Measurements from ENCODE around the gene WDR77. TPM values are rescaled to one million over a fixed set of nuclear protein-coding genes. Genes with fewer than 3 reads are reported as not detected.
A peak's percentile ranks its signal among the peaks of the same experiment; 100 is the strongest.

Gene WDR77
- total and polyA plus RNA-seq, 9 of the 15 experiments (the other 6 are each of a cell fraction or from before 2014, with no cell fraction given), result 20.6 to 160 (median 75.3) TPM

GRCh38 chr1:111480674-111481073 lies 31.6 kb upstream of the WDR77 start:
- Histone ChIP-seq H3K27me3 (ENCODE audit: control insufficient read depth in 2 of 2, insufficient read depth in 2 of 2, low read length in 2 of 2) (peaks cover 0 to 8% of the 10 kb centered on the region in 2 experiments; a peak in 2 of 5 replicates), H3K79me2 (ENCODE audit: control insufficient read depth, insufficient read depth, low read length) (no peaks in the 10 kb centered on the region), H3K9me3 (replicated peaks; ENCODE audit: control insufficient read depth, insufficient read depth, low read depth, low read length) (no peaks in the 10 kb centered on the region), H3K9ac (ENCODE audit: insufficient read depth in 1 of 2, low read depth in 2 of 2, low read length in 2 of 2) (no peak overlapping the region), H3K4me1 (replicated peaks in 1 of 2; ENCODE audit: control insufficient read depth in 2 of 2, insufficient read depth in 2 of 2, low read length in 2 of 2) (peaks cover 0 to 14% of the 10 kb centered on the region in 2 experiments; a peak in 3 of 5 replicates), H3K4me3 (no peak overlapping the region), H3K4me2 (ENCODE audit: insufficient read depth, low read length) (no peak overlapping the region), H3K36me3 (ENCODE audit: control insufficient read depth, insufficient read depth, low read length) (no peaks in the 10 kb centered on the region), H3K9me1 (ENCODE audit: control insufficient read depth, insufficient read depth, low read length) (no peaks in the 10 kb centered on the region), H2AFZ (ENCODE audit: low read depth, low read length) (no peak overlapping the region), H4K20me1 (replicated peaks; ENCODE audit: control insufficient read depth, insufficient read depth, low read length) (no peaks in the 10 kb centered on the region; the same call in 1 of the 2 replicates), H3K27ac (ENCODE audit: extremely low read depth, low read depth, low read length) (no peak overlapping the region)
- DNase-seq (ENCODE audit: extremely low read depth in 1 of 4, low spot score in 3 of 4) (no peak), ATAC-seq (no peak), FAIRE-seq (no peak)
- in situ Hi-C loops (cut with MboI), result loop anchor here (5.0 to 25.0 kb wide), 2 partner anchors 277 to 857 kb away; partner anchors contain the start of gene DDX20
- TF ChIP-seq SLC30A9 (CRISPR knock-in tag; IDR thresholded peaks at IDR 0.05), result no peak
- peak; percentile 15; the same call in 1 of the 2 replicates for TF ChIP-seq SPI1 (IDR thresholded peaks at IDR 0.05; ENCODE audit: borderline replicate concordance, low read depth, low read length)
- no peak for TF ChIP-seq CAMTA2 (CRISPR knock-in tag; conservative IDR thresholded peaks at IDR 0.05)
- TF ChIP-seq UBTF (IDR thresholded peaks at IDR 0.05; ENCODE audit: borderline replicate concordance in 1 of 2, low read depth in 2 of 2, low read length in 2 of 2), result no peak
- no peak for TF ChIP-seq TARDBP (IDR thresholded peaks at IDR 0.05)
- TF ChIP-seq ZNF561 (CRISPR knock-in tag; conservative IDR thresholded peaks at IDR 0.05), result no peak
- TF ChIP-seq, protein P1, sequence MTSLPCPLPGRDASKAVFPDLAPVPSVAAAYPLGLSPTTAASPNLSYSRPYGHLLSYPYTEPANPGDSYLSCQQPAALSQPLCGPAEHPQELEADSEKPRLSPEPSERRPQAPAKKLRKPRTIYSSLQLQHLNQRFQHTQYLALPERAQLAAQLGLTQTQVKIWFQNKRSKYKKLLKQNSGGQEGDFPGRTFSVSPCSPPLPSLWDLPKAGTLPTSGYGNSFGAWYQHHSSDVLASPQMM (CRISPR knock-in tag; IDR thresholded peaks at IDR 0.05), result no peak
- 25% methylated on average over 1 of the region's 1 CpG for WGBS (ENCODE audit: insufficient coverage, low coverage, missing lambda C conversion rate)
- ChIA-PET POLR2A (interaction anchor here (0.6 to 1.4 kb wide), 6 partner anchors 10 to 322 kb away, joined by 3 to 4 read pairs (median 3); no protein-coding TSS in a partner anchor), CTCF (ENCODE audit: low intra/inter-chr PET ratio) (interaction anchor here (0.7 to 3.5 kb wide), 5 partner anchors 27 to 288 kb away, joined by 4 to 39 read pairs (median 5); no protein-coding TSS in a partner anchor)
- intact Hi-C loops (cut with micrococcal nuclease), result loop anchor here (1.0 to 5.0 kb wide), 3 partner anchors 176 to 887 kb away; no protein-coding TSS in a partner anchor
- BruUV-seq (replicated peaks), result no TSS peak
